Body of pancreas (tissue), 4 donors: ENCODE measurements around the gene HACD2. TPM values are rescaled to one million over a fixed set of nuclear protein-coding genes. Genes with fewer than 3 reads are reported as not detected.
A peak's percentile ranks its signal among the peaks of the same experiment; 100 is the strongest.

ENCODE experiments used
- ATAC-seq: fragments of 150-250 bp; one replicate; pipeline ENCODE4 v1.9.1; 2016
- DNase-seq, 4 donors: peaks; one replicate each; pipeline ENCODE4 v3.0.0-alpha.2; 2019
- H3K27ac ChIP-seq, 4 donors: fragments of 200-600 bp; sonication (generic); 1 replicate in 3 of 4; 2 replicates in 1 of 4; pipeline versions ENCODE4 v1.5.1 to v1.6.1; 2016 to 2019; ENCODE audit warnings: mild to moderate bottlenecking in 1 of 4, mixed read lengths in 1 of 4, moderate library complexity in 1 of 4
- H3K27me3 ChIP-seq, 2 donors: fragments of 200-600 bp; sonication (generic); one replicate each; pipeline ENCODE4 v1.6.0; 2016; ENCODE audit warnings: mild to moderate bottlenecking in 1 of 2
- H3K36me3 ChIP-seq, 2 donors: fragments of 200-600 bp; sonication (generic); replicated peaks in 1 of 2; 2 replicates each; pipeline ENCODE4 v1.5.1; 2016; ENCODE audit warnings: low read depth in 2 of 2; ENCODE audit not compliant: insufficient read depth in 1 of 2
- H3K4me1 ChIP-seq: fragments of 200-600 bp; sonication (generic); one replicate; pipeline ENCODE4 v1.6.0; 2016
- H3K4me3 ChIP-seq, 2 donors: fragments of 200-600 bp; sonication (generic); 1 replicate in 1 of 2; 2 replicates in 1 of 2; pipeline ENCODE4 v1.5.1; 2016 to 2019
- H3K9me3 ChIP-seq, 3 donors: fragments of 200-600 bp; sonication (generic); 1 replicate in 2 of 3; 2 replicates in 1 of 3; pipeline ENCODE4 v1.5.1; 2016
- POLR2A ChIP-seq, 3 donors: fragments of 450-650 bp; IDR thresholded peaks; one replicate each; pipeline ENCODE4 v1.6.1; 2016; ENCODE audit warnings: antibody characterized with exemption in 3 of 3, mild to moderate bottlenecking in 2 of 3
- WGBS, 2 donors: methylation state at CpG; one replicate each; pipeline ENCODE4 v1.1.5; 2017; 5-methylcytosine and 5-hydroxymethylcytosine counted together
- intact Hi-C: fragments of 100-400 bp; cut with DNase I; formaldehyde crosslinking; loops from one replicate; pipeline ENCODE4 v1.15.1; 2023
- total RNA-seq, 2 donors: library from RNA; depleted of rRNA; stranded (reverse); fragments of >200 nt; gene quantifications; one replicate each; pipeline ENCODE4 v1.1.0, GENCODE V29; 2016
- TF ChIP-seq, protein P1 (sequence below), 7 experiments: fragments of 450-650 bp in 4 of 7; fragments of 200-600 bp in 3 of 7; sonication (generic) in 3 of 7; IDR thresholded peaks; one replicate each; pipeline ENCODE4 v1.5.1; 2016 to 2019; ENCODE audit warnings: antibody characterized with exemption in 7 of 7

The HACD2 gene
- total RNA-seq, 2 donors from 2014 or later = 13.2 to 16.3 TPM

DNA sequence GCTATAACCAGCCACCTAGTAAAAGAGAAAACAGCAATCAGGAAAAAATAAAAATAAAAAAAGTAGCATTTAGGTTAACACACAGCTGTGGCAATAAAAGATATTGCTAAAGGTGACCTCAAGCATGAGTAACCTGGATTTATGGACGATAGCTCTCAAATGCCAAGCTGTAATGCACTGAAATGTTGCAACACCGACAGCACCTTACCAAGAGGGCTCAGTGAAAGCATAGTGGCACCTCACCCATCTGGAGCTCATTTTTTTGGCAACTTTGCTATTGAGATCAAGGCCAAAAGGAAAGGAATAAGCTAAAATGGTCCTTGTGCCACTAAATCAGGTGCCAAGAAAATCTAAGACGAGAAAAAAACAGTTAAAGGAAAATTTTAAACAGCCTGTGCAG is 2.5 kb downstream of the HACD2 start:
- DNase-seq (peak in 2 of 4 donors; percentile 33 to 47), ATAC-seq (no peak)
- Histone ChIP-seq H3K4me1 (peaks cover 28% of the 10 kb centered on the region), H3K27ac (peak overlapping the region in 1 of 4 donors; percentile 27), H3K36me3 (peaks cover 0 to 6% of the 10 kb centered on the region in 2 donors), H3K9me3 (no peaks in the 10 kb centered on the region), H3K4me3 (no peak overlapping the region), H3K27me3 (no peaks in the 10 kb centered on the region)
- intact Hi-C loops = no loop called here
- 30 to 52% methylated on average over 3 of the region's 3 CpGs for WGBS, 2 donors
- no peak for TF ChIP-seq POLR2A (IDR thresholded peaks at IDR 0.05)
- TF ChIP-seq, protein P1, sequence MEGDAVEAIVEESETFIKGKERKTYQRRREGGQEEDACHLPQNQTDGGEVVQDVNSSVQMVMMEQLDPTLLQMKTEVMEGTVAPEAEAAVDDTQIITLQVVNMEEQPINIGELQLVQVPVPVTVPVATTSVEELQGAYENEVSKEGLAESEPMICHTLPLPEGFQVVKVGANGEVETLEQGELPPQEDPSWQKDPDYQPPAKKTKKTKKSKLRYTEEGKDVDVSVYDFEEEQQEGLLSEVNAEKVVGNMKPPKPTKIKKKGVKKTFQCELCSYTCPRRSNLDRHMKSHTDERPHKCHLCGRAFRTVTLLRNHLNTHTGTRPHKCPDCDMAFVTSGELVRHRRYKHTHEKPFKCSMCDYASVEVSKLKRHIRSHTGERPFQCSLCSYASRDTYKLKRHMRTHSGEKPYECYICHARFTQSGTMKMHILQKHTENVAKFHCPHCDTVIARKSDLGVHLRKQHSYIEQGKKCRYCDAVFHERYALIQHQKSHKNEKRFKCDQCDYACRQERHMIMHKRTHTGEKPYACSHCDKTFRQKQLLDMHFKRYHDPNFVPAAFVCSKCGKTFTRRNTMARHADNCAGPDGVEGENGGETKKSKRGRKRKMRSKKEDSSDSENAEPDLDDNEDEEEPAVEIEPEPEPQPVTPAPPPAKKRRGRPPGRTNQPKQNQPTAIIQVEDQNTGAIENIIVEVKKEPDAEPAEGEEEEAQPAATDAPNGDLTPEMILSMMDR (IDR thresholded peaks at IDR 0.05) = no peak

DNA sequence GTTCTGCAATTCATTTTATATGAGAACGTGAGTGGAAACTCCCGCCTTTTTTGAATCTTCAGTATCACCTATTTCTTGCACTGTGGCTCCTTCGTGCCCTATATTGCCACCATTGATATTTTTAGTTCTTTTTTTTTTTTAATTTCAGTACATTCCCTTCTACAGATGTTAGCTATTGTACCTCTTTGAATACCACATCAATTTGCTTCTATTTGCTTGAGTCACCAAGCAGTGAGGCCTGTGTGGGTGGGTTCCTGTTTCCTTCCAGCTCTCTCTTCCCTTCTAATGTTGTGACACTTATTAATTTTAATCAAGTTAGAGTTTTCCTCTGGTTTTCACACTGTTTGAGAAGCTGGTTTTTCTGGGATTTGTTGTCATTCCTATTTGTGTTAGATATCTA is 8.7 kb downstream of the HACD2 start:
- peaks cover 0 to 6% of the 10 kb centered on the region in 2 donors for H3K36me3 ChIP-seq
- H3K27ac ChIP-seq = no peak overlapping the region
- DNase-seq (no peak), ATAC-seq (no peak)
- H3K4me1 ChIP-seq = no peaks in the 10 kb centered on the region
- TF ChIP-seq, protein P1 (IDR thresholded peaks at IDR 0.05) = no peak
- no peak for TF ChIP-seq POLR2A (IDR thresholded peaks at IDR 0.05)
- H3K9me3 ChIP-seq = no peaks in the 10 kb centered on the region
- no peaks in the 10 kb centered on the region for H3K27me3 ChIP-seq
- intact Hi-C loops = no loop called here
- 87 to 89% methylated on average over 3 of the region's 3 CpGs for WGBS, 2 donors
- H3K4me3 ChIP-seq = no peak overlapping the region

DNA sequence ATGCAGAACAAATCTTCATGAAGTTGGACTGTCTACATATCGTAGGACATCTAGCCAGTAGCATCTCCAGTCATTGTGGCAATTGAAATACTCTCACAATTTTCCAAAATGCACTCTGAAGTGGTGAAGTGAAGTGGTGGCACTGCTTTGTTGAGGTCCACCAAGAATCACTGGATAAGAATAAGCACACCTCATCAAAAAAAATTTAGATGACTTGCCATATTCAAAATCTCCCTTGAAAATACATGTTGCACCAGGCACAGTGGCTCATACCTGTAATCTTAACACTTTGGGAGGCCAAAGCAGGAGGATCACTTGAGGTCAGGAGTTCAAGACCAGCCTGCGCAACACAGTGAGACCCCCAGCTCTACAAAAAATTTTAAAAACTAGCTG is 12.9 kb downstream of the HACD2 start:
- H3K27me3 ChIP-seq = no peaks in the 10 kb centered on the region
- H3K4me3 ChIP-seq = no peak overlapping the region
- no peaks in the 10 kb centered on the region for H3K36me3 ChIP-seq
- WGBS, 2 donors = 92 to 97% methylated on average over 2 of the region's 2 CpGs
- ATAC-seq = no peak
- H3K9me3 ChIP-seq = no peaks in the 10 kb centered on the region
- DNase-seq = no peak
- no peak overlapping the region for H3K27ac ChIP-seq
- H3K4me1 ChIP-seq = peaks cover 9% of the 10 kb centered on the region
- intact Hi-C loops = no loop called here
- TF ChIP-seq POLR2A (IDR thresholded peaks at IDR 0.05) = no peak
- TF ChIP-seq, protein P1 (IDR thresholded peaks at IDR 0.05) = no peak

DNA sequence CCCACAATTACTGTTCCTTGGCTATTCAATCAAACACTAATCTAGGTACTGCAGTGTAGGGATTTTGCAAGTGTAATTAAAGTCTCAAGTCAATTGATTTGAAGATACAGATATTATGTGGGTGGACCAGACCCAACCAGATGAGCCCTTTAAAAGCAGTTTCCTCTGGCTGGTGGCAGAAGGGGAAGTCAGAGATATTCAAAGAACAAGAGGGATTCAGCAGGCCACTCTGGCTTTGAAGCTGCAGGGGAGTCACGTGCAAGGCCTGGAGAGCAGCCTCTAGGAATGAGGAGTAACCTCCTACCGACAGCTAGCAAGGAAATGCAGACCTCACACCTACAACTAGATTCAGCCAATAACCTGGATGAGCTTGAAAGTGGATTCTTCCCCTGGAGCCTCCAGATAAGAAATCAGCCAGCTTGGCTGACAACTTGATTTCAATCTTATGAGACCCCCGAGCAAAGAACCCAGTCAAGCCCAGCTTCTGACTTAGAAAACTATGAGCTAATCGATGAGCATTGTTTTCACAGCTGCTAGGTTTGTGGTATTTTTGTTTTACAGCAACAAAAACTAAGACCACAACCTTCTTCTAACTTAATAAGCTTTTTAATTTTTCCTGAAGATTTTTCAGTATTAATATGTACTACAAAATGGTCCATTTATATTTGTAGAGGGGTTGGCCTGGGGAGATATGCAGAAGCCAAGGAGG is 13.4 kb downstream of the HACD2 start:
- H3K27me3 ChIP-seq = no peaks in the 10 kb centered on the region
- peaks cover 9% of the 10 kb centered on the region for H3K4me1 ChIP-seq
- H3K27ac ChIP-seq = no peak overlapping the region
- no peaks in the 10 kb centered on the region for H3K9me3 ChIP-seq
- DNase-seq = no peak
- no peak for TF ChIP-seq POLR2A (IDR thresholded peaks at IDR 0.05)
- TF ChIP-seq, protein P1 (IDR thresholded peaks at IDR 0.05) = no peak
- no peak for ATAC-seq
- intact Hi-C loops = no loop called here
- WGBS, 2 donors = 83 to 88% methylated on average over 3 to 4 of the region's 4 CpGs
- no peak overlapping the region for H3K4me3 ChIP-seq
- no peaks in the 10 kb centered on the region for H3K36me3 ChIP-seq

DNA sequence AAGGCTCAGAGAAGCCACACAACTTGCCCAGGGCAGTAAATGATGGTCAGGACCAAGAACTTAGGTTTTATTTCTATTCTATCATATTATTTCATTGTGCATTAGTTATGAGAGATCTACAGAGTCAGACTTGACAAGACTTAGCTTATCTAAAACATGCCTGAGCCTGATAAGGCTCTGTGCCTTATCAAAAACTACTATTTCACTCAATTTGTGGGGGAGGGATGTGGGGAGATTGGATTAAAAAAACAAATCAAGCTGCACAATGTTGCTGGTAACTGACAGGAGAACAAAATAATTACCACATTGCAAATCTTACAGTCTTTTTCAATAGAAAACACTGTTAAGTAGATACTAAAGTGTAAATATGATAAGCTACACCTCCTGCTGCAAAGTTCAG is 16.0 kb downstream of the HACD2 start:
- intact Hi-C loops = loop anchor here (10.0 kb wide), 1 partner anchor 244 kb away; no protein-coding TSS in a partner anchor
- no peaks in the 10 kb centered on the region for H3K27me3 ChIP-seq
- H3K36me3 ChIP-seq = no peaks in the 10 kb centered on the region
- TF ChIP-seq, protein P1 (IDR thresholded peaks at IDR 0.05) = no peak
- no peak for TF ChIP-seq POLR2A (IDR thresholded peaks at IDR 0.05)
- no peak overlapping the region for H3K4me3 ChIP-seq
- no peak overlapping the region for H3K27ac ChIP-seq
- peaks cover 9% of the 10 kb centered on the region for H3K4me1 ChIP-seq
- H3K9me3 ChIP-seq = no peaks in the 10 kb centered on the region
- ATAC-seq = no peak
- DNase-seq = no peak
